ENCODE data around the gene ADRM1. TPM values are rescaled to one million over a fixed set of nuclear protein-coding genes. Genes with fewer than 3 reads are reported as not detected.

The ADRM1 gene
- total RNA-seq, 1 donor from 2014 or later = 125 TPM

- no peaks in the 10 kb centered on the region for H3K4me1 Mint-ChIP-seq (ENCODE audit: low read depth, unreplicated experiment)
- H4K20me1 ChIP-seq (ENCODE audit: insufficient read depth, low read length) = no peaks in the 10 kb centered on the region
- H3K27me3 ChIP-seq (ENCODE audit: insufficient read depth, low read length) = no peaks in the 10 kb centered on the region
- no peak overlapping the region for H3K4me3 Mint-ChIP-seq (ENCODE audit: unreplicated experiment)
- DNase-seq (ENCODE audit: low read depth) (no peak), FAIRE-seq (no peak)
- H3K36me3 Mint-ChIP-seq (ENCODE audit: low read depth, unreplicated experiment) = peaks cover 6% of the 10 kb centered on the region
- no peaks in the 10 kb centered on the region for H3K36me3 ChIP-seq (ENCODE audit: insufficient read depth, low read length)
- no peaks in the 10 kb centered on the region for H3K9me3 ChIP-seq (ENCODE audit: insufficient read depth, low read depth, low read length)
- H3K27me3 Mint-ChIP-seq (ENCODE audit: low read depth, unreplicated experiment) = no peaks in the 10 kb centered on the region
- H3K4me1 ChIP-seq (ENCODE audit: insufficient read depth, low read length) = no peaks in the 10 kb centered on the region
- no peak overlapping the region for H3K27ac ChIP-seq (ENCODE audit: low read depth, low read length)
- H3K79me2 ChIP-seq (ENCODE audit: insufficient read depth, low read length) = no peaks in the 10 kb centered on the region
- no peak overlapping the region for H2AFZ ChIP-seq (ENCODE audit: low read depth, low read length)
- H3K4me2 ChIP-seq (ENCODE audit: low read length) = no peak overlapping the region
- no peak overlapping the region for H3K4me3 ChIP-seq (ENCODE audit: insufficient read depth, low read depth, low read length)
- no peak overlapping the region for H3K27ac Mint-ChIP-seq (ENCODE audit: unreplicated experiment)
- TF ChIP-seq CTCF (IDR thresholded peaks at IDR 0.05; ENCODE audit: insufficient read depth, low read depth, low read length) = no peak
- TF ChIP-seq EZH2 (IDR thresholded peaks at IDR 0.05; ENCODE audit: insufficient read depth, low read length) = no peak
- H3K9ac ChIP-seq (ENCODE audit: low read length) = no peak overlapping the region
- H3K9me3 Mint-ChIP-seq (ENCODE audit: unreplicated experiment) = no peaks in the 10 kb centered on the region
These were observed 23.8 kb downstream of the ADRM1 start for GRCh38 chr20:62326559-62326958.

DNA sequence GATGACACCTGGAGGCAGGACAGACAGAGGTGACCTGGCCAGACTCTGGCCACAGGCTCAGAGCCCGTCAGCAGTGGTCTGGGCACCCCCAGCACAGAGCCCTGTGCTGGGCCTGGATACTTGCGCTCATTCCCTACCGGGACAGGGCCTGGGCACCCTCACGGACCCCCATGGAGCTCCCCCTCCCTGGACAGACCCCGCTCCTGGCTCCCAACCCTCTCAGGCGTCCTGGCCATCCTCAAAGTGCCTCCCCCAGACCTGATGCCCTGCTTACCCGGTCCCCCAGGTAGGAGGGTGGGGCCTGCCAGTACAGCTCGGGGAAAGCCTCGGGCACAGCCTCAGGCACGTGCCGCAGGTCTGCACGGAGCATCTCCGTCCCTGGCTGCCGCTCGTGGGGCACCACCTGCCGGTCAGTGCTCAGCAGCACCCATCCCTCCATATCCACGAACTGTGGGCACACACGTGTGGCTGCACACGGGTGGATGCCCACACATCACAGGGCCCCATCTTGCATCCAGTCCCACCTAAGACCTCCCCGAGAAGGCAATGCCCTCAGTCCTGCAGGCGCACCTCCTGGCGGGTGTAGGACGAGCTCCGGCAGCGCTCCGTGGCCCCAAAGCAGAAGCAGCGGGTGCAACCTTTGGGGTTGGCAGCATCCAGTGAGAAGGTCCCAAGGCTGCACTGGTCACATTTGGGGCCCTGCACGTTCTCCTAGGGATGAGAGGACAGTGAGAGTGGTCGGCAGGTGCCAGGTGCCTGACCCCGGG, 24.3 kb downstream of the ADRM1 start:
- no peak overlapping the region for H3K9ac ChIP-seq (ENCODE audit: low read length)
- no peaks in the 10 kb centered on the region for H4K20me1 ChIP-seq (ENCODE audit: insufficient read depth, low read length)
- H3K4me3 Mint-ChIP-seq (ENCODE audit: unreplicated experiment) = no peak overlapping the region
- H3K4me1 ChIP-seq (ENCODE audit: insufficient read depth, low read length) = no peaks in the 10 kb centered on the region
- no peaks in the 10 kb centered on the region for H3K27me3 ChIP-seq (ENCODE audit: insufficient read depth, low read length)
- H3K4me3 ChIP-seq (ENCODE audit: insufficient read depth, low read depth, low read length) = no peak overlapping the region
- no peaks in the 10 kb centered on the region for H3K9me3 ChIP-seq (ENCODE audit: insufficient read depth, low read depth, low read length)
- DNase-seq (ENCODE audit: low read depth) = no peak
- TF ChIP-seq EZH2 (IDR thresholded peaks at IDR 0.05; ENCODE audit: insufficient read depth, low read length) (no peak), CTCF (IDR thresholded peaks at IDR 0.05; ENCODE audit: insufficient read depth, low read depth, low read length) (no peak)
- no peak overlapping the region for H2AFZ ChIP-seq (ENCODE audit: low read depth, low read length)
- no peaks in the 10 kb centered on the region for H3K36me3 ChIP-seq (ENCODE audit: insufficient read depth, low read length)
- no peaks in the 10 kb centered on the region for H3K27me3 Mint-ChIP-seq (ENCODE audit: low read depth, unreplicated experiment)
- H3K4me1 Mint-ChIP-seq (ENCODE audit: low read depth, unreplicated experiment) = no peaks in the 10 kb centered on the region
- H3K27ac ChIP-seq (ENCODE audit: low read depth, low read length) = no peak overlapping the region
- no peak for FAIRE-seq
- peaks cover 6% of the 10 kb centered on the region for H3K36me3 Mint-ChIP-seq (ENCODE audit: low read depth, unreplicated experiment)
- H3K79me2 ChIP-seq (ENCODE audit: insufficient read depth, low read length) = no peaks in the 10 kb centered on the region
- no peak overlapping the region for H3K27ac Mint-ChIP-seq (ENCODE audit: unreplicated experiment)
- H3K4me2 ChIP-seq (ENCODE audit: low read length) = no peak overlapping the region
- H3K9me3 Mint-ChIP-seq (ENCODE audit: unreplicated experiment) = no peaks in the 10 kb centered on the region

Measured in astrocyte (in vitro differentiated cells and primary cell).